ENCODE results near the gene SPAG9. TPM values are rescaled to one million over a fixed set of nuclear protein-coding genes. Genes with fewer than 3 reads are reported as not detected.

SPAG9 gene
- total RNA-seq, 1 donor from 2014 or later = 49.4 TPM

DNA sequence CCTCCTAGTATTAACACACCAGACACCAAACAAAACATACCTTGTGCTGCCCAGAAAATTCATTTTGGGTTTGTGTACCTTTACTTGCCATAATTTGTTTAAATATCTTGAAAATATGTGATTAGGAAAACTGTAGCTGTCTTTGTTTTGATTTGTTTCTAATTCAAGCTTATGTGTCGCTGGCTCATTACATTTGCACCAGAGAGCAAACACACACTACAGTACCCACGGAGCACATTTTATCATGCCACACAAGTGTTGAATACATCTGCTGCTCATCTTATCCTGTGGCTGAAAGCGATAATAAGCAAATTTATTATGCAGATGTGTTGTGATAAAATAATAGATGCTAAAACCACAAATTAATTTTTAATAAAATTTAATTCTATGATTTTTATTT is 63.1 kb downstream of the SPAG9 start:
- no peak for DNase-seq (ENCODE audit: missing footprints)
- ATAC-seq = no peak
- intact Hi-C loops (cut with DNase I) = loop anchor here (5.0 kb wide), 1 partner anchor 50 kb away; no protein-coding TSS in a partner anchor

DNA sequence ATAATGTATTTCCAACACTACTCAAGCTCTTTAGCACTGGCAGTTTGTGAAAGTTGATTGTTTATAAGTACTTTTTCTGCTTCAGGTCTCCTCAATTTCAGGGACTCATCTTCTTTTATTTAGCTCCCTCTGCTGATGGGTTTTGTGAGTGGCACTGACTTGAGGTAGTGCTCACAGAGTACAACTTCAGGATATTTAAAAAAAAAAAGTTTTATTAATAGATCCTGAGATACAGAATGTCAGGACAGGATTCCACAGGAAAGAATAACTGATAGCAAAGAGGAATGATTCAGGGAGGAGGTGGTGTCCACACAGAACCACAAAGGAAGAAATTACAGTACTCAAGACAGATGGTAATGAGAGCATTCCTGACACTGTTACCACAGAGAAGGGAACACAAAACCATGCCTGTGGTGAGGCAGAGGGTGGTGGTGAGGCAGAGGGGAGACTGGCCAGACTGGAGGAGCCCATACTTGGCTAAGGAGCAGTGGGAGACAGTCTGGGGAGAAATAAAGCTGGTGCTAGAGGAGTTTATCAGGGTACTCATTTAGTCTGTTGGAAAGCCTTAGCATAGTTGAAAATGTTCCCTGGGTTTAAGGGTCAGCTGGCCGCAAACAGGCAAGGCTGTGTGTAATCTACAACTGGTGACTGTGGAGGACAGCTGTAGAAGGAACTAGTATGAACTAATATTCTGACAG is 63.7 kb downstream of the SPAG9 start:
- ATAC-seq = peak; percentile 91
- intact Hi-C loops (cut with DNase I) = loop anchor here (5.0 kb wide), 1 partner anchor 50 kb away; no protein-coding TSS in a partner anchor
- no peak for DNase-seq (ENCODE audit: missing footprints)

DNA sequence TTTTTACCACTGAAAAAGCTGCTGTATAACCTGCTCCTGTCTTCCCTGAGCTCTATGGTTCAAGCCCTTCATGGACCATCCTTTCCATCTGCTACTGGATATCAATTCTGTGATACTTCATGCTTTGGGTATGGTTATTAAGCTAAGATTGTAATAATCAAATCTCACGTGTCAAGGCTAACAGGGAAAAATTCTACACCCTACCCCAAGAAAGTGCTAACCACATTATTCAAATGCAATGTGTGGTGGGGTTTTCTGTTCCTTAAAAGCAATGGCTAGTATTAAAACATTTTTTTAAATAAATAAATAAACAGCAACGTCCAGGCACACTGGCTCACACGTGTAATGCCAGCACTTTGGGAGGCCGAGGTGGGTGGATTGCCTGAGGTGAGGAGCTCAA is 65.9 kb downstream of the SPAG9 start:
- intact Hi-C loops (cut with DNase I) = loop anchor here (5.0 kb wide), 1 partner anchor 47 kb away; no protein-coding TSS in a partner anchor
- no peak for DNase-seq (ENCODE audit: missing footprints)
- ATAC-seq = no peak

DNA sequence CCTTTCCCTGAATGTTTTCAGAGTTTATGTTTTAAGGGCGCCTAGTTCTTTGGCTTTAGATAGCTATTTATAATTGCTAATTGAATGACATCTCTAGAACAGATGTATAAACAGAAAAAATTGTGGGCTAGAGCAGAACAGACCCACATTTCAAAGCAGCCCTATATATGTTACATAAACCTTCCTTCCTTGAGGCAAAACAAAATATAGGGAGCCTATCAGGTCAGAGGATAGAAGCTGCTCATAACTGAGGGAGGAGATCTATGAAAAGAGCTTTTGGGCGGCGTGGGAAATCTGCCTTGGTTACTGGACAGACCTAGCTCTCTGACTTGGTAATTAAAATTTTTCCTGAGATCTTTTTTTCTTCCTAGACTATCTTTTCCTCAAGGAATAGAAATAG is 68.4 kb downstream of the SPAG9 start:
- intact Hi-C loops (cut with DNase I) = no loop called here
- DNase-seq (ENCODE audit: missing footprints) = no peak
- ATAC-seq = no peak

DNA sequence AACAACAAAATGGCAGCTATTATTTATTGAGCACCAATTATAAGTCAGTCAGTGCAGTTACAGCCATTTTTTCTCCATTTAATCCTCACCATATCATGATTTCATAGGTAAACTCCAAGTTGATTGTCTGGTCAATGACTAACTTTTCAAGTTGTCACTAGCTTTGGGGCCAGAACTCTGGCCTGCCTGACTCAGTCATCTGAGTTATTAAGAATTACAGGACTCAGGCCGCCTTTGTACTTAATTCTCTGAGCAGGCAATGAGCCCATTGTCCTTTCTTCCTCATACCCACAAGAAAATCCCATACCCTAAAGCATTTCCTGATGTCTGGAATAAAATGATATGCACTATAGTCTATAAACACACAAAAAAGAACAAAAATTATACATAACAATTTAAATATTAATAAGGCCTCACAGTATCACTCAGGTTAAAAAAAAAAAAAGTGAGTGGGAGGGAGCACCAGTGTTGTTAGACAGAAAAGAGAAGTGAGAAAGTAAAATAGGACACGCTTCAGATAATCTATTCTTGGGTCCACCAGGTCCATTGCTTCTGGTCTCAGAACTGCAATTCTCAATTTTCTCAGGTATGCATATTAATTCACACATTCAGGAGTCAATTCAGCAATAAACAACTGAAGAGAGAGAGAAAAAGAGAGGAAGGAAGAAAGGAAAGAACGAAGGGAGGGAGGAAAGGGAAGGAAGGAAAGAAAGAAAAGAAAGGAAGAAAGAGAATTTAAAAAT is 70.2 kb downstream of the SPAG9 start:
- DNase-seq (ENCODE audit: missing footprints) = no peak
- intact Hi-C loops (cut with DNase I) = no loop called here
- ATAC-seq = no peak

DNA sequence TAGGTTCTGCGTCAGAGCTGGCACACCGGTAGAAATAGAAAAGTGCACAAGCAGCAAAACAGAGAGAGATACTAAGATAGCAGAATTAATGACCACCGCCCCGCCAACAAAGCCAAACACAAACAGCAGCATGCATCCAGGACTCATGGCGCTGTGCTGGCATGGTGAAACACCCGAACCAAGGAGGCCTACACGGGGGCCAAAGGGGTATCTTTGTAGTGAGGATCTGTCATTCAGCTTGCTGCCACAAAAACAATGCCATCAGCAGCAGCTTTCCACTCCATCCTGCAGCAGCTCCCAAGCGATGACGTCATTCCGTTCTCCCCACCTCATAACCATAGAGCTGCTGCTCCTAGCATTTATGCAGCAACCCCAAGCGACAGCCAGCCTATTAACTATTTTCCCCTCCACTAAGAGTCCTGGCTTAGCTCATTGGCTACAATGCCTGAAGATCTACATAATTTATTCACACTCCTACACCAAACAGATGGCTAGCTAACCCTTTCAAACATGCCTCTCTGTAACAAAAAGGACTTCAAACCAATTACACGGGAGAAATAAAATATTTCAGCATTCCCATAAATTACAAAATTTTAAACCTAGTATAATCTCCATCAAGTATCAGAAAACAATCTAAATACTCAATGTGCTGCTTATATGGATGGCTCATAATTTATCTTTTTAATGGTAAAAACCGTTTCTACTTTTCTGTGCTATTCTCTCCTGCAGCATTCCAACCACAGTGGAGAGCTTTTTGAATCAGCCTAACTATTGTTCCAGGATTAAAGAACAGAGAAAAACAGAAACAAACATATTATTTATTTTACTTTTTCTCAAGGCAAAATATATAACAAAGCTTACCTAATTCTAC is 73.9 kb downstream of the SPAG9 start:
- no peak for DNase-seq (ENCODE audit: missing footprints)
- intact Hi-C loops (cut with DNase I) = no loop called here
- peak; percentile 95 for ATAC-seq

DNA sequence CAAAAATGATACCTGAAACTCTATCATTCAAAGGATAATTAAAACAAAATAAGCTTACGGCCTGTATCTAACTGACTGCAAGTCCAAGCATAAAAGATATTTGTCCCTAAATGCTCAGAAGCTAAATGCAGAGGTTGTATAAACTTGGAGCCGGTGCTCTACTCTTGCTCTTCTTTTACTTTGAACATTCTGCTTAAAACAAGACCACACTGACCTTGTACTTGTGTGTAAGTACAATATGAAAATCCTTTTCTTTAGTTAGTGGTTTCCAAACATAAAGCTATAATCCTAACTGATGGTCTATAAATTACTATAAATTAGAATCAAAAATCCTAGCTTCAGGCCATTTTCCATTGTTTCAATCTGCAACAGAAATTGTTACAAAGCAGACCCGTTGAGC is 74.6 kb downstream of the SPAG9 start:
- intact Hi-C loops (cut with DNase I) = no loop called here

DNA sequence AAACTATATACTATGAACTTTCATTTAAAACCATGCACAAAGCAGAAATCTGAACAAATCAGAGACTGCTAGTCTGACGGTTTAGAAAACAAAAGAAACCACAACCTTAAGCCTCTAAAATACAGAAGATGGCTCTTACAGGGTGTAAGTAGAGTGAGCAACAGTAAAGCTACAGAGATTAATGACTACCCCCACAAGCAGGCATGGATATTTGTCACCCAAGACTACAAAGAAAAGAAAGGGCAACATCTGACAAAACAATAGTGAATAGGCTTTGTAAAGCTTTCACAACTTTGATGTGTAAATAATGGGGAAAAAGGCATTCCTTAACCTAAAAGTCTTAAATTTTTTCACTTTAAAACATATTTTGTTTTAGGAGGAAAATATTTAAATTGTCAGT is 75.0 kb downstream of the SPAG9 start:
- ATAC-seq = no peak
- intact Hi-C loops (cut with DNase I) = no loop called here
- no peak for DNase-seq (ENCODE audit: missing footprints)

More for the DNA sequence above, 74.6 kb downstream of the SPAG9 start:
- no peak for ATAC-seq
- no peak for DNase-seq (ENCODE audit: missing footprints)

DNA sequence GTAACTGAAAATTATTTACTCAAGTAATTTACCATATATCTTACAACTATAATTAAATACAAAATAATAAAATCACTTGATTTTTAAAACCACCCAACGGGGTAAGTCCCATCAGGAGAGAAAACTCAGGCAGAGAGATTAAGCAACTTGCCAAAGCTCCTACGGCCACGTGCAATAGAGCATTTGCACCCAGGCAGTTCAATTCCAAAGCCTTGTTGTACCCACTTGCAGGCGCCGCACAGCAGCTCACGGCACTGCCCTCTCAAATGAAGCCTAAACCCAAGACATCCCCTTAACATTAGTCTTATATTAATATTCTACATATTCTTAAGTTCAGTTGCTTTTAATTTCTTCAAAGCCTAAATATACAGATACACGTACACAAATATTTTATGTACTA is 75.7 kb downstream of the SPAG9 start:
- intact Hi-C loops (cut with DNase I) = no loop called here
- no peak for DNase-seq (ENCODE audit: missing footprints)
- ATAC-seq = no peak

DNA sequence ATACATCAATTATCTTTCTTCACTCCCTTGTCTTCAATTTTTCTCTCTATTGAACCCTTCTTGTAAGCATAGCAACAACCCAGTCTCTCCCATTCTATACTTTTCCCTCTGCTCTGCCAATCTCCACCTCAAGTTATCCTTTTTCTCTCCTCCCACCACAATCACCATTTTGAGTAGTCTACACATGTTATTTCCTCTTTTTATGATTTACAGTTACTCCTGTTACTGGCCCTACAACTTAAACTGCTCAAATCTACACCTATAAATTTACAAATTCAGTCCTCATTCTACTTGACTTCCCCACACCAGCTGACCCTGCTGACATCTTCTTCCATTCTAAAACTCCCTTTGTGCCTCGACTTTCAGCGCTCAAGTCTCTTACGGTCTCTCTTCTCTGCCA is 84.6 kb downstream of the SPAG9 start:
- DNase-seq (ENCODE audit: missing footprints) = no peak
- intact Hi-C loops (cut with DNase I) = no loop called here
- ATAC-seq = no peak

DNA sequence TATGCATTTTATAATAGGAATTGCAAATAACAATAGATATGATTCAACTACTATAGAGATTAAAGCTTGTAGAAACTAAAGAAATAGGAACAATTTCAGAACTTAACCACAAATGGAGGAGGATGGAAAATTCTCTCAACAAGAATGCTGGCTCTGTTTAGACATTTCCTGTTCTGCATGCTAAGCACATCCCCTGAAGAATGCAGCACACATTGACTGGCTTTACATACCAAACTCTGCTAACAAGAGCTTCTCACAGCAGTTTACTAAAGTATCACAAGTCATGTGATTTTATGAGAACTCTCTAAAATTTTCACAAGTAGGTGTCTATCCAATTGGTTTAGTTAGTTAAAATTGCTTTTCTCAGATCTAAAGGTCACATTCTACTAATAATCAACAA is 85.2 kb downstream of the SPAG9 start:
- ATAC-seq (no peak), DNase-seq (ENCODE audit: missing footprints) (no peak)
- intact Hi-C loops (cut with DNase I) = no loop called here

DNA sequence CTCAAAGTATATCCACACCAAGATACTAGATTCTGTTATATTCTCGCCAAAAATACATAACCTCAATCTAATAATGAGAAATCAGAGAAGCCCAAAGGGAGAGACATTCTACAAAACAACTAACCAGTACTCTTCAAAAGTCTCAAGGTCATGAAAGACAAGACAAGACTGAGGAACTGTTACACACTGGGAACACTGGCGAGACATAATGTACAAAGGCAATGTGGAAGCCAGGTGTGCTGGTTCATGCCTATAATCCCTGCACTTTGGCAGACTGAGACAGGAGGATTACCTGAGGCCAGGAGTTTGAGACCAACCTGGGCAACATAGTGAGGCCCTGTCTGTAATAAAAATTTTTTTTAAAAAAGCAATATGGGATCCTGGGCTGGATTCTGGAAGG is 85.9 kb downstream of the SPAG9 start:
- ATAC-seq (no peak), DNase-seq (ENCODE audit: missing footprints) (no peak)
- intact Hi-C loops (cut with DNase I) = no loop called here

DNA sequence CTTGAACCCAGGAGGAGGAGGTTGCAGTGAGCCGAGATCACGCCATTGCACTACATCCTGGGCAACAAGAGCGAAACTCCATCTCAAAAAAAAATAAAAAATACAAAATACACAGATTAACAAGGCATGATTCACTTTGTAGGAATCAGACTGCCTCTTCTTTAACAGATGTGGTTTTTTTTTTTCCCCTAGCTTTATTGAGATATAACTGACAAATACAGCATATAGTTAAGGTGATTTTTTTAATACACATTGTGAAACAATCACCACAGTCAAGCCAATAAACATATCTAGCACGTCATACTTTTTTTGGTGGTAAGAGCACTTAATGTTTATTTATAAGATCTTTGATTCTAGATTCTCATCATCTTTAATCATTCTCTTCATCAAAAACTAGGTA is 87.8 kb downstream of the SPAG9 start:
- ATAC-seq (no peak), DNase-seq (ENCODE audit: missing footprints) (no peak)
- intact Hi-C loops (cut with DNase I) = no loop called here

DNA sequence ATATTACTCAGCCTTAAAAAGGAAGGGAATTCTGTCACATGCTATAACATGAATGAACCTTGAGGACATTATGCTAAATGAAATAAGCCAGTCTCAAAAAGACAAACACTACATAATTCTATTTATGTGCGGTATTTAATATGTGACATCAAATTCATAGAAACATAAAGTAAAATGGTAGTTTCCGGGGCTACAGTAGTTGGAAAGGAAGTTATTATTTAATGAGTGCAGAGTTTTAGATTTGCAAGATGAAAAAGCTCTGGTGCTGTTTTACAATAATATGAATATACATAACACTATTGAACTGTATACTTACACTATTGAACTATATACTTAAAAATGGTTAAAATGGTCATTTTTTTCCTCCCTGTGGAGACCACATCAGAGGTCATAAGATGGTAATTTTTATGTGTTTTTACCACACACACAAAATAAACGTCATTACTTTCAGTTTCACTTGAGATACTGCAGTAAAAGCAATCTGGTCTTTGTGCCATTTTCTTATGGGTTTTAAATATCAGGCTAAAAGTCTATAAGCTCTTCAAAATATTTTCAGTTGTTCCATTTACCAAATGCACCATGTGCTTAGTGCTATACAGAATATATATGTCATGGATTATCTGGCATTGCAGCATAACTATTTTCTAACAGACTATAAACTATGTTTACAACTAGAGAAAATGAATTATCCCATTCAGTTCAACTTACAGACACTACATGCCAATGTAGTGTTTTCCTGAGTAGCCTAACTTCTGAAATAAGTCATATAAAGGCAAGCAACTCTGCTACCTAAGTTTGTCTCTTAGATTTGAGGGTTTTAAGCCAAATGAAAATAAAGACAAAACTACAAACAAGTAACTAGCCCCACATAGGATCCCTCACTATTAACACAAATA is 90.9 kb downstream of the SPAG9 start:
- ATAC-seq = no peak
- intact Hi-C loops (cut with DNase I) = no loop called here

DNA sequence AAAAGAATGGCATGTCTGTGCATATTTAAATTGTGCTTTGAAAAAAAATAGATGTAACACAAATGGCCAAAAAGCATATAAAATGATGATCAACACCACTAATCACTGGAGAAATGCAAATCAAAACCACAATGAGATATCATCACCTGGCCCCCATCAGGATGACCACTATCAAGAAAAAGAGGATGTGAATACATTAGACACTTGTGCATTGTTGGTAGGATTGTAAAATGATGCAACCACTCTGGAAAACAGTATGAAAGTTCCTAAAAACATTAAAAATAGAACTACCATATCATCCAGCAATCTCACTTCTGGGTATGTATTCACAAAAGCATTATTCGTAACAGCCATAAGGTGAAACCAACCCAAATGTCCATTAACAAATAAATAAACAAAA is 91.5 kb downstream of the SPAG9 start:
- no peak for ATAC-seq
- intact Hi-C loops (cut with DNase I) = no loop called here
- DNase-seq (ENCODE audit: missing footprints) = no peak

More for the DNA sequence above, 90.9 kb downstream of the SPAG9 start:
- DNase-seq (ENCODE audit: missing footprints) = no peak

DNA sequence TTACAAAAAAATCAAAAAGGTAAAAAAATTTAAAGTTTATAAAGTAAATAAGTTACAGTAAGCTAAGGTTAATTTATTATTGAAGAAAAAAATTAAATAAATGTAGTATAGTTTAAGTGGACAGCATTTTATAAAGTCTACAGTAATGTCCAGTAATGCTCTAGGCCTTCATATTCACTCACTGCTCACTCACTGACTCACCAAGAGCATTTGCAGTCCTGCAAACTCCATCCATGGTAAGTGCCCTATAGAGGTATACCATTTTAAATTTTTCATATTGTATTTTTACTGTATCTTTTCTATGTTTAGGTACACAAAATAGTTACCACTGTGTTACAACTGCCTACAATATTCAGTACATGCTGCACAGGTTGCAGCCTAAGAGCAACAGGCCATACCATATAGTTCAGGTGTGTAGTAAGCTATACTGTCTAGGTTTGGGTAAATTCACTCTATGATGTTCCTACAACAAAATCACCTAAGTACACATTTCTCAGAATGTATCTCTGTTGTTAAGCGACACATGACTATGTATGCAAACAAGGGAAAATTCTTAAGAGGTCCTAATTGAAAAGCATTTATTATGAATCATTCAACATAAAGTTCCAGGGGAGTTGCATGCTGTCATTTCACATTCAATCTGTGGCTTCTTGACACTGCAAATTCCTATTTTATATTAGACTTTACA is 92.3 kb downstream of the SPAG9 start:
- intact Hi-C loops (cut with DNase I) = no loop called here
- ATAC-seq (no peak), DNase-seq (ENCODE audit: missing footprints) (no peak)

DNA sequence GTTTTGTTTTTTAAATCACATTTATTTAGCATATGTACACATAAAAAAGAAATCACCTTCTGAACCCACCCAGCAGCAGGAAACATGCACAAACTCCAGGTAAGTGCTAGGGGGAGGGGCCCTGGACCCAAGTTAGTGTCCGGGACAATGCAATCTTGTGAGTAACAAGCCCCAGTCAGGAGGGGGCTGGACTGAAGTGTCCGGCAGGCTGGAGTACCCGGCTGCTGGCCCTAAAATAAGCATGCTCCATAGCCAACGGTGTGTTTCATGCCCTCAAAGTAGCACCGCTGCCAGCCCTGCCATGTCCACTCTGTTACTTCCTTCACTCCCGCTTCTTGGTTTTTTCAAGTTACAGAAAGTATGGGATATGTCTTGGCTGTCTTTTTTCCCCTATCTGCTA is 102.1 kb downstream of the SPAG9 start:
- DNase-seq (ENCODE audit: missing footprints) = no peak
- intact Hi-C loops (cut with DNase I) = no loop called here
- no peak for ATAC-seq

DNA sequence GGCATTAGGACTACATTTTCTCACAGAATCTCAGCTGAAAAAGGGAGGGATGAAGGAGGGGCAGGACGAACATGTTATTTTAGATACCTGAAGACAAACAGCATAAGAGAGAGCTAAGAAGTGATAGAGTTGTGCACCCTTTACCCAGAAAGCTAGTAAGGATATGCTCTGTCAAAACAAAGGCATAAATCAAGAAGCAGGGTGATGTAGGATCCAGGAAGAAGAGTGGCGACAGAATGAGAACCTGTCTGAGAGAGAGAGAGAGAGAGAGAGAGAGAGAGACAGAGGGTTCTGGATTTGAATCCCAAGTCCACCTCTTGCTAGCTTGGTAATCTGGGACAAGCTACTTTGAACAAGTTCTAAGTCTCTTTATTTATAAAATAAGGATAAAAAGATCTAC is 103.4 kb downstream of the SPAG9 start:
- ATAC-seq = no peak
- DNase-seq (ENCODE audit: missing footprints) = no peak
- intact Hi-C loops (cut with DNase I) = no loop called here
